Astrocyte (in vitro differentiated cells and primary cell): ENCODE results near the gene GDPD4. TPM values are rescaled to one million over a fixed set of nuclear protein-coding genes. Genes with fewer than 3 reads are reported as not detected.

Source experiments
- DNase-seq: peaks from one replicate; pipeline ENCODE4 v3.0.0-alpha.2; 2010; ENCODE audit warnings: low read depth
- FAIRE-seq: peaks from 2 replicates; lab custom pipeline; 2011; peaks lifted over from hg19 to GRCh38; lab: Jason Lieb, UNC
- H2AFZ ChIP-seq: 2 replicates; pipeline ENCODE4 v1.6.0; 2012; ENCODE audit warnings: low read depth, low read length, inconsistent platforms
- H3K27ac ChIP-seq: 2 replicates; pipeline ENCODE4 v1.5.1; 2011; ENCODE audit warnings: low read depth, low read length, inconsistent platforms
- H3K27me3 ChIP-seq: 2 replicates; pipeline ENCODE4 v1.6.0; 2011; ENCODE audit warnings: low read length, inconsistent platforms; ENCODE audit not compliant: insufficient read depth
- H3K36me3 ChIP-seq: 2 replicates; pipeline ENCODE4 v1.5.1; 2011; ENCODE audit warnings: low read length, inconsistent platforms; ENCODE audit not compliant: insufficient read depth
- H3K4me1 ChIP-seq: 2 replicates; pipeline ENCODE4 v1.5.1; 2011; ENCODE audit warnings: low read length, inconsistent platforms; ENCODE audit not compliant: insufficient read depth
- H3K4me2 ChIP-seq: 2 replicates; pipeline ENCODE4 v1.6.0; 2012; ENCODE audit warnings: low read length, inconsistent platforms
- H3K4me3 ChIP-seq: 2 replicates; pipeline ENCODE4 v1.5.1; 2011; ENCODE audit warnings: low read depth, mild to moderate bottlenecking, low read length, inconsistent platforms; ENCODE audit not compliant: insufficient read depth
- H3K79me2 ChIP-seq: 2 replicates; pipeline ENCODE4 v1.6.0; 2012; ENCODE audit warnings: mild to moderate bottlenecking, low read length, inconsistent platforms; ENCODE audit not compliant: insufficient read depth
- H3K9ac ChIP-seq: 2 replicates; pipeline ENCODE4 v1.6.0; 2012; ENCODE audit warnings: mild to moderate bottlenecking, low read length, inconsistent platforms
- H3K9me3 ChIP-seq: 2 replicates; pipeline ENCODE4 v1.5.1; 2012; ENCODE audit warnings: low read depth, mild to moderate bottlenecking, low read length, inconsistent platforms; ENCODE audit not compliant: insufficient read depth
- H4K20me1 ChIP-seq: 2 replicates; pipeline ENCODE4 v1.6.0; 2012; ENCODE audit warnings: low read length, inconsistent platforms; ENCODE audit not compliant: insufficient read depth
- H3K27ac Mint-ChIP-seq: one replicate; pipeline ENCODE4 v1.8.0; 2021; ENCODE audit warnings: mild to moderate bottlenecking, mixed read lengths; ENCODE audit not compliant: unreplicated experiment
- H3K27me3 Mint-ChIP-seq: one replicate; pipeline ENCODE4 v1.8.0; 2021; ENCODE audit warnings: low read depth, mixed read lengths; ENCODE audit not compliant: unreplicated experiment
- H3K36me3 Mint-ChIP-seq: one replicate; pipeline ENCODE4 v1.8.0; 2021; ENCODE audit warnings: low read depth, mixed read lengths; ENCODE audit not compliant: unreplicated experiment
- H3K4me1 Mint-ChIP-seq: one replicate; pipeline ENCODE4 v1.8.0; 2021; ENCODE audit warnings: low read depth, mixed read lengths; ENCODE audit not compliant: unreplicated experiment
- H3K4me3 Mint-ChIP-seq: one replicate; pipeline ENCODE4 v1.8.0; 2021; ENCODE audit warnings: mild to moderate bottlenecking, moderate library complexity, mixed read lengths; ENCODE audit not compliant: unreplicated experiment
- H3K9me3 Mint-ChIP-seq: one replicate; pipeline ENCODE4 v1.8.0; 2021; ENCODE audit warnings: mild to moderate bottlenecking, mixed read lengths; ENCODE audit not compliant: unreplicated experiment
- EZH2 ChIP-seq: IDR thresholded peaks from 2 replicates; pipeline ENCODE4 v1.6.1; 2012; ENCODE audit warnings: mild to moderate bottlenecking, low read length, inconsistent platforms; ENCODE audit not compliant: insufficient read depth
- total RNA-seq: library from RNA; stranded (reverse); gene quantifications from 2 replicates; pipeline ENCODE4 v1.2.1, GENCODE V29; 2021
- TF ChIP-seq, protein P1 (sequence below): IDR thresholded peaks from 2 replicates; pipeline ENCODE4 v1.5.1; 2011; ENCODE audit warnings: low read depth, mild to moderate bottlenecking, inconsistent platforms, low read length, moderate library complexity; ENCODE audit not compliant: insufficient read depth

Gene GDPD4
- total RNA-seq, 1 donor from 2014 or later = not detected

DNA sequence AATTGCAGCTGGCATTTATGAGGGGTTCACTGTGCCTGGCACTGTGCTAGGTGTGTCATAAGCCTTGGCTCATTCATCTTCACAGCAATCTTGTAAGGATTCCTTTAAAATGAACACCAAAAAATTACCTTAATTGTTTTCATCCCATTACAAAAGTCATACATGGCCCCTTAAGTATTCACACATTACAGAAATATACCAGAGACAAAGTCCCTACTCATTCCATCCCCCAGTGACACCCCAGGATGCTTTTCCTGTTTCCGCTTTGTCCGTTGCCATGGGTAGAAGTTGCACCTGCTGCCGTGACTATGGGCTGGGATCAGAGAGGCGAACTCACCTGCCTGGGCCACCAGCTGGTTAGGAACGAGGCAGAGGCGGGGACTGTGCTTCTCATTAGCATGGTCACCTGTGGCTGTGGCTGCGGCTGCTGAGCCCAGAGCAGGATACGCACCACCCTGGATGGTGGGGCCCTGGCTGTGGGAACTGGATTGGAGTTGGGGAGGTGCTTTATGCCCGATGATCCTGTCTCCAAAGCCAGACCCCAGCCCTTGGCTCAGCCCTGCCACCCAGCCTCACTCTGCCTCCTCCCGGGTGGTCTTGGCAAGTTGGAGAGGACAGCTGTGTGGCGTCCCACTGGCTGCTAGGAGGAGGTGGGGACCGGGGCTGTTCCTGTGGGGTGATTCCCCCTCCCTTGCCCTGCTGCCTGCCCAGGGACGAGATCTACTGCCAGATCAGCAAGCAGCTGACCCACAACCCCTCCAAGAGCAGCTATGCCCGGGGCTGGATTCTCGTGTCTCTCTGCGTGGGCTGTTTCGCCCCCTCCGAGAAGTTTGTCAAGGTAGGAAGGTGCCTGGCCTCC is 112.6 kb downstream of the GDPD4 start:
- TF ChIP-seq, protein P1, sequence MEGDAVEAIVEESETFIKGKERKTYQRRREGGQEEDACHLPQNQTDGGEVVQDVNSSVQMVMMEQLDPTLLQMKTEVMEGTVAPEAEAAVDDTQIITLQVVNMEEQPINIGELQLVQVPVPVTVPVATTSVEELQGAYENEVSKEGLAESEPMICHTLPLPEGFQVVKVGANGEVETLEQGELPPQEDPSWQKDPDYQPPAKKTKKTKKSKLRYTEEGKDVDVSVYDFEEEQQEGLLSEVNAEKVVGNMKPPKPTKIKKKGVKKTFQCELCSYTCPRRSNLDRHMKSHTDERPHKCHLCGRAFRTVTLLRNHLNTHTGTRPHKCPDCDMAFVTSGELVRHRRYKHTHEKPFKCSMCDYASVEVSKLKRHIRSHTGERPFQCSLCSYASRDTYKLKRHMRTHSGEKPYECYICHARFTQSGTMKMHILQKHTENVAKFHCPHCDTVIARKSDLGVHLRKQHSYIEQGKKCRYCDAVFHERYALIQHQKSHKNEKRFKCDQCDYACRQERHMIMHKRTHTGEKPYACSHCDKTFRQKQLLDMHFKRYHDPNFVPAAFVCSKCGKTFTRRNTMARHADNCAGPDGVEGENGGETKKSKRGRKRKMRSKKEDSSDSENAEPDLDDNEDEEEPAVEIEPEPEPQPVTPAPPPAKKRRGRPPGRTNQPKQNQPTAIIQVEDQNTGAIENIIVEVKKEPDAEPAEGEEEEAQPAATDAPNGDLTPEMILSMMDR = no peak
- no peak for TF ChIP-seq EZH2
- Histone ChIP-seq H2AFZ (no peak overlapping the region), H3K4me3 (no peak overlapping the region), H3K79me2 (no peaks in the 10 kb centered on the region), H3K27ac (no peak overlapping the region), H3K36me3 (no peaks in the 10 kb centered on the region), H3K27me3 (no peaks in the 10 kb centered on the region), H3K4me1 (no peaks in the 10 kb centered on the region), H3K4me2 (no peak overlapping the region), H4K20me1 (no peaks in the 10 kb centered on the region), H3K9me3 (peaks cover 4% of the 10 kb centered on the region), H3K9ac (no peak overlapping the region)
- FAIRE-seq = no peak
- Mint-ChIP-seq H3K27ac (no peak overlapping the region), H3K9me3 (no peaks in the 10 kb centered on the region), H3K4me1 (no peaks in the 10 kb centered on the region), H3K27me3 (peaks cover 18% of the 10 kb centered on the region), H3K36me3 (no peaks in the 10 kb centered on the region), H3K4me3 (no peak overlapping the region)
- DNase-seq = no peak

DNA sequence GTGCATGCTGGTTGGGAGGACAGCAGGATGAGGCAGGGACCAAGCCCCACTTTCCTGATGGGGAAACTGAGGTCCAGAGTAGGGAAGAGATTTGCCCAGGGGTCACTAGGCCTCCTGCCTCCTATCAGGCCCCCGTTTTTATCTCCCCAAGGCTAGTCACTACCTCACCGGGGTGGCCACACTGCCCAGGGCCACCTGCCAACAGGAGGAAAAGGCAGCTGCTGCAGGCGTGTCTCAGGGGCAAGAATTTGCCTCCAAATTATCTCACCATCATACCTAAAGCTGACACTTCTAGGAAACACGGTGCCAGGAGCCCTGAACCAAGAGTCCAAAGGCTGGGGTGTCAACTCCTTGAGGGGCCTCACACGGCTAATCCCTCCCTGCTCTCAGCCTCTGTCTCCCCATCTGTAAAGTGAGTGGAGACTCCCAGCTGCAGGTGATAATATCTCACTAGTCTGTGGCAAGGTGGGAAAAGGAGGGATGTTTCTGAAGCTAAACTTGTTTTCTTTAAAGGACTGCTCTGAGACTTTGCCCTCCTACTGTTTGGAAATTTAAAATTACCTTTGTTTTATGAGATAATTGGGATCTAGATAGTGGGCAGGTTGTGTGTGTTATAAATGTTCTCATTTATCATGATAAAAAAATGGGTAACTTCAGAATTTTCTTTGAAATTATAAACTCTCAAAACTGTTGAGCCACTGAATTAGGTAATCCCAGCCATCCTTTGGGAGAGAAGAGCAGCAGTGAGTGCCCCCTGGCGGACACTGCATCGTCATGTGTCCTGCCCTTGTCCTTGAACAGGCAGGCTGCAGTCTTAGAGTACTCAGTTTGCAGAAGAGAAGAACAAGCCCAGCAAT is 113.5 kb downstream of the GDPD4 start:
- H3K27ac Mint-ChIP-seq = no peak overlapping the region
- Histone ChIP-seq H3K9me3 (peaks cover 4% of the 10 kb centered on the region), H2AFZ (no peak overlapping the region), H3K4me2 (no peak overlapping the region), H3K9ac (no peak overlapping the region), H3K27ac (no peak overlapping the region), H3K4me3 (no peak overlapping the region), H3K36me3 (no peaks in the 10 kb centered on the region), H3K4me1 (no peaks in the 10 kb centered on the region), H3K79me2 (no peaks in the 10 kb centered on the region), H4K20me1 (no peaks in the 10 kb centered on the region), H3K27me3 (no peaks in the 10 kb centered on the region)
- H3K9me3 Mint-ChIP-seq = no peaks in the 10 kb centered on the region
- no peaks in the 10 kb centered on the region for H3K4me1 Mint-ChIP-seq
- FAIRE-seq = peak; percentile 29
- peak; percentile 37 for DNase-seq
- H3K4me3 Mint-ChIP-seq = no peak overlapping the region
- peaks cover 26% of the 10 kb centered on the region for H3K27me3 Mint-ChIP-seq
- no peaks in the 10 kb centered on the region for H3K36me3 Mint-ChIP-seq
- TF ChIP-seq, protein P1 = peak; percentile 91
- TF ChIP-seq EZH2 = no peak
